ENCODE data around the gene SH3TC2.

DNA sequence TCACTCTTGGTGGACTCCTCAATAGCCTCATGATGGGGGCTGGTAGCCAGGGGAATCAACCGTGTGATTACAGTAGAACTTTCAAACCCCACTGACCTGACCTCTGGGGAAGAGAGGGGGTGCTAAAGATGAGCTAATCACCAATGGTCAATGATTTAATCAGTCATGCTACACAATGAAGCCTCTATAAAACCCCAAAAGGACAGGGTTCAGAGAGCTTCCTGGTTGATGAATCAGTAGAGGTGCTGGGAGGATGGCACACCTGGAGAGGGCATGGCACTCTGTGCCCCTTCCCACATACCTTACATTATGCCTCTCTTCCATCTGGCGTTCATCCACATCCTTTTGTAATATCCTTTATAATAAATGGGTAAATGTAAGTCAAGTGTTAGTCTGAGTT, 8.9 kb upstream of the SH3TC2 start:
- TF ChIP-seq, protein P1, sequence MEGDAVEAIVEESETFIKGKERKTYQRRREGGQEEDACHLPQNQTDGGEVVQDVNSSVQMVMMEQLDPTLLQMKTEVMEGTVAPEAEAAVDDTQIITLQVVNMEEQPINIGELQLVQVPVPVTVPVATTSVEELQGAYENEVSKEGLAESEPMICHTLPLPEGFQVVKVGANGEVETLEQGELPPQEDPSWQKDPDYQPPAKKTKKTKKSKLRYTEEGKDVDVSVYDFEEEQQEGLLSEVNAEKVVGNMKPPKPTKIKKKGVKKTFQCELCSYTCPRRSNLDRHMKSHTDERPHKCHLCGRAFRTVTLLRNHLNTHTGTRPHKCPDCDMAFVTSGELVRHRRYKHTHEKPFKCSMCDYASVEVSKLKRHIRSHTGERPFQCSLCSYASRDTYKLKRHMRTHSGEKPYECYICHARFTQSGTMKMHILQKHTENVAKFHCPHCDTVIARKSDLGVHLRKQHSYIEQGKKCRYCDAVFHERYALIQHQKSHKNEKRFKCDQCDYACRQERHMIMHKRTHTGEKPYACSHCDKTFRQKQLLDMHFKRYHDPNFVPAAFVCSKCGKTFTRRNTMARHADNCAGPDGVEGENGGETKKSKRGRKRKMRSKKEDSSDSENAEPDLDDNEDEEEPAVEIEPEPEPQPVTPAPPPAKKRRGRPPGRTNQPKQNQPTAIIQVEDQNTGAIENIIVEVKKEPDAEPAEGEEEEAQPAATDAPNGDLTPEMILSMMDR (IDR thresholded peaks at IDR 0.05): no peak
- no peak for TF ChIP-seq POLR2A (IDR thresholded peaks at IDR 0.05)

Measured in esophagus squamous epithelium (tissue), 4 donors.